ENCODE measurements around the gene CEP164. TPM values are rescaled to one million over a fixed set of nuclear protein-coding genes. Genes with fewer than 3 reads are reported as not detected.

The CEP164 gene
- total RNA-seq, 2 experiments from 2014 or later = 33.0 to 36.7 TPM

DNA sequence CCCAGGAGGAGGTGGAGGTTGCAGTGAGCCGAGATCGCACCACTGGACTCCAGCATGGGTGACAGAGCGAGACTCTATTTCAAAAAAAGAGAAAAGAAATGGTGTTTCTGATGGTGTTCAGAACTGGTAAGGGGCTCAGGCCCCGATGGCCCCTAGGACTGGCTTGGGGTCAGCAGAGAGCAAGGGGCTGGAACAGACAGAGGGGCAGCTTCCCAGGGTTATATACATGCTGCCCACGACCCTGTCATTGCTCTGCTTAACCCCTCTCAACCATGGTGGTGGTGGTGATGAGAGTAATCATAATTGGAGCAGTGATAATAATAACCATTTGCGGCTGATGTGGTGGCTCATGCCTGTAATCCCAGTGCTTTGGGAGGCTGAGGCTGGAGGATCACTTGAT, 79.4 kb downstream of the CEP164 start:
- peaks cover 35% of the 10 kb centered on the region for H3K36me3 ChIP-seq (ENCODE audit: insufficient read depth, low read length)
- POLR2A ChIA-PET = no interaction called here
- no peaks in the 10 kb centered on the region for H3K4me1 ChIP-seq (ENCODE audit: insufficient read depth, low read length)
- Mint-ChIP-seq H3K27me3 (no peaks in the 10 kb centered on the region), H3K36me3 (ENCODE audit: low read depth) (peaks cover 88% of the 10 kb centered on the region), H3K4me3 (no peak overlapping the region), H3K27ac (no peak overlapping the region), H3K9me3 (no peaks in the 10 kb centered on the region), H3K4me1 (ENCODE audit: low read depth) (no peaks in the 10 kb centered on the region)
- ATAC-seq (ENCODE audit: poor library complexity) (no peak), DNase-seq (peak in 1 of 14 experiments; percentile 16)
- H3K27ac ChIP-seq (ENCODE audit: low read depth in 1 of 2, low read length in 2 of 2) = no peak overlapping the region
- CTCF ChIA-PET = no interaction called here
- no peaks in the 10 kb centered on the region for H3K27me3 ChIP-seq (ENCODE audit: control insufficient read depth in 1 of 2, insufficient read depth in 2 of 2, low read length in 2 of 2)
- intact Hi-C loops (cut with DNase I, micrococcal nuclease) = no loop called here
- H3K9me3 ChIP-seq (ENCODE audit: control insufficient read depth in 1 of 2, insufficient read depth in 1 of 2, low read length in 2 of 2) = peaks cover 10 to 13% of the 10 kb centered on the region in 2 experiments
- H3K4me3 ChIP-seq (ENCODE audit: low read length) = no peak overlapping the region
- TF ChIP-seq, protein P1, sequence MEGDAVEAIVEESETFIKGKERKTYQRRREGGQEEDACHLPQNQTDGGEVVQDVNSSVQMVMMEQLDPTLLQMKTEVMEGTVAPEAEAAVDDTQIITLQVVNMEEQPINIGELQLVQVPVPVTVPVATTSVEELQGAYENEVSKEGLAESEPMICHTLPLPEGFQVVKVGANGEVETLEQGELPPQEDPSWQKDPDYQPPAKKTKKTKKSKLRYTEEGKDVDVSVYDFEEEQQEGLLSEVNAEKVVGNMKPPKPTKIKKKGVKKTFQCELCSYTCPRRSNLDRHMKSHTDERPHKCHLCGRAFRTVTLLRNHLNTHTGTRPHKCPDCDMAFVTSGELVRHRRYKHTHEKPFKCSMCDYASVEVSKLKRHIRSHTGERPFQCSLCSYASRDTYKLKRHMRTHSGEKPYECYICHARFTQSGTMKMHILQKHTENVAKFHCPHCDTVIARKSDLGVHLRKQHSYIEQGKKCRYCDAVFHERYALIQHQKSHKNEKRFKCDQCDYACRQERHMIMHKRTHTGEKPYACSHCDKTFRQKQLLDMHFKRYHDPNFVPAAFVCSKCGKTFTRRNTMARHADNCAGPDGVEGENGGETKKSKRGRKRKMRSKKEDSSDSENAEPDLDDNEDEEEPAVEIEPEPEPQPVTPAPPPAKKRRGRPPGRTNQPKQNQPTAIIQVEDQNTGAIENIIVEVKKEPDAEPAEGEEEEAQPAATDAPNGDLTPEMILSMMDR (IDR thresholded peaks at IDR 0.05) = no peak

- Histone ChIP-seq H3K36me3 (ENCODE audit: insufficient read depth, low read length) (peaks cover 35% of the 10 kb centered on the region), H3K4me3 (ENCODE audit: low read length) (no peak overlapping the region), H3K9me3 (ENCODE audit: control insufficient read depth in 1 of 2, insufficient read depth in 1 of 2, low read length in 2 of 2) (peaks cover 10 to 13% of the 10 kb centered on the region in 2 experiments), H3K27ac (ENCODE audit: low read depth in 1 of 2, low read length in 2 of 2) (no peak overlapping the region), H3K27me3 (ENCODE audit: control insufficient read depth in 1 of 2, insufficient read depth in 2 of 2, low read length in 2 of 2) (no peaks in the 10 kb centered on the region), H3K4me1 (ENCODE audit: insufficient read depth, low read length) (no peaks in the 10 kb centered on the region)
- intact Hi-C loops (cut with DNase I, micrococcal nuclease) = no loop called here
- H3K27ac Mint-ChIP-seq = no peak overlapping the region
- TF ChIP-seq, protein P1 (IDR thresholded peaks at IDR 0.05) = no peak
- ATAC-seq (ENCODE audit: poor library complexity) (no peak), DNase-seq (no peak)
- H3K36me3 Mint-ChIP-seq (ENCODE audit: low read depth) = peaks cover 79% of the 10 kb centered on the region
- no peaks in the 10 kb centered on the region for H3K4me1 Mint-ChIP-seq (ENCODE audit: low read depth)
- no peaks in the 10 kb centered on the region for H3K27me3 Mint-ChIP-seq
- POLR2A ChIA-PET = no interaction called here
- H3K9me3 Mint-ChIP-seq = no peaks in the 10 kb centered on the region
- CTCF ChIA-PET = interaction anchor here (1.5 kb wide), 1 partner anchor 18 kb away, joined by 4 read pairs; no protein-coding TSS in a partner anchor
- H3K4me3 Mint-ChIP-seq = no peak overlapping the region
Measured at GRCh38 chr11:117408356-117408755, 80.7 kb downstream of the CEP164 start.

- Mint-ChIP-seq H3K4me3 (no peak overlapping the region), H3K27ac (no peak overlapping the region), H3K4me1 (ENCODE audit: low read depth) (no peaks in the 10 kb centered on the region), H3K36me3 (ENCODE audit: low read depth) (peaks cover 67% of the 10 kb centered on the region), H3K9me3 (no peaks in the 10 kb centered on the region), H3K27me3 (no peaks in the 10 kb centered on the region)
- intact Hi-C loops (cut with DNase I, micrococcal nuclease) = no loop called here
- Histone ChIP-seq H3K27me3 (ENCODE audit: control insufficient read depth in 1 of 2, insufficient read depth in 2 of 2, low read length in 2 of 2) (no peaks in the 10 kb centered on the region), H3K9me3 (ENCODE audit: control insufficient read depth in 1 of 2, insufficient read depth in 1 of 2, low read length in 2 of 2) (peaks cover 10% of the 10 kb centered on the region in 2 experiments), H3K4me3 (ENCODE audit: low read length) (no peak overlapping the region), H3K27ac (ENCODE audit: low read depth in 1 of 2, low read length in 2 of 2) (no peak overlapping the region), H3K36me3 (ENCODE audit: insufficient read depth, low read length) (peaks cover 33% of the 10 kb centered on the region), H3K4me1 (ENCODE audit: insufficient read depth, low read length) (no peaks in the 10 kb centered on the region)
- POLR2A ChIA-PET = no interaction called here
- TF ChIP-seq, protein P1 (IDR thresholded peaks at IDR 0.05) = no peak
- DNase-seq = no peak
- CTCF ChIA-PET = no interaction called here
- ATAC-seq (ENCODE audit: poor library complexity) = no peak
Measured at GRCh38 chr11:117409511-117409910, 81.9 kb downstream of the CEP164 start.
